ES-I3 (cell line): ENCODE measurements around the gene COIL.

Experiments
- H3K36me3 ChIP-seq: 2 replicates; pipeline ENCODE4 v1.6.1; 2013; ENCODE audit warnings: mild to moderate bottlenecking, low read length, control low read depth, moderate library complexity; ENCODE audit not compliant: insufficient read depth
- H3K4me1 ChIP-seq: 2 replicates; pipeline ENCODE4 v1.6.1; 2013; ENCODE audit warnings: mild to moderate bottlenecking, control low read depth, low read length; ENCODE audit not compliant: insufficient read depth
- H3K9ac ChIP-seq: 2 replicates; pipeline ENCODE4 v1.6.1; 2013; ENCODE audit warnings: low read depth, mild to moderate bottlenecking, low read length, moderate library complexity
- H3K9me3 ChIP-seq: 2 replicates; pipeline ENCODE4 v1.6.1; 2013; ENCODE audit warnings: mild to moderate bottlenecking, low read length, moderate library complexity; ENCODE audit not compliant: control insufficient read depth, insufficient read depth

The COIL gene

DNA sequence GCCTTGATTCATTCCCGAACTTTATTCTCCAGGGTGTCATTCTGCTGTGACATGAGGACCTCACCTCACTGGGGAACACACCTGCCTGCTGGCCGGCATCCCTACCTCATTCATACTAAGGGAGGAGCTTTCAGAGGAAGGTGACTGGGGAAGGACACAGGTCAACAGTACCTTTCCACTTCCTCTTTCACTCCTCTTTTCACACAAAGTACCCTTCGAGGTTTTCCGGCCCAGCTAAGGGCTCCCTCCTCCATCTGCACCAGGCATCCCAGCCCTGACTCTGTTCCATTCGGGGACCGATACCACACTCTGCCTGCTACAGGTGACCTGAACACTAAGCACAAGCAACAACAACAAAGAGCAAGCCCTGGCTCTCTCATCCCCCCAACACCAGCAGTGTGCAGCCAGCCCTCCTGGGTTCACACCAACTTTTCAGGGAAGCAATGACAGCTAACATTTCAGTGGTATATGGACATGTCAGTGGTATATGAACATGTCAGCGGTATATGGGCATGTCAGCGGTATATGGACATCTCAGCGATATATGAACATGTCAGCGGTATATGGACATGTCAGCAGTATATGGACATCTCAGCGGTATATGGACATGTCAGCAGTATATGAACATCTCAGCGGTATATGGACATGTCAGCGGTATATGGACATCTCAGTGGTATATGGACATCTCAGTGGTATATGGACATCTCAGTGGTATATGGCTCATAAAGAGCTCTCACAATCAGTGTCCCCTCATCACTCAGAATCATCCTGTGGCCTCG, 63.0 kb downstream of the COIL start:
- H3K9ac ChIP-seq = no peak overlapping the region
- H3K4me1 ChIP-seq = peaks cover 17% of the 10 kb centered on the region
- no peaks in the 10 kb centered on the region for H3K36me3 ChIP-seq
- no peaks in the 10 kb centered on the region for H3K9me3 ChIP-seq

DNA sequence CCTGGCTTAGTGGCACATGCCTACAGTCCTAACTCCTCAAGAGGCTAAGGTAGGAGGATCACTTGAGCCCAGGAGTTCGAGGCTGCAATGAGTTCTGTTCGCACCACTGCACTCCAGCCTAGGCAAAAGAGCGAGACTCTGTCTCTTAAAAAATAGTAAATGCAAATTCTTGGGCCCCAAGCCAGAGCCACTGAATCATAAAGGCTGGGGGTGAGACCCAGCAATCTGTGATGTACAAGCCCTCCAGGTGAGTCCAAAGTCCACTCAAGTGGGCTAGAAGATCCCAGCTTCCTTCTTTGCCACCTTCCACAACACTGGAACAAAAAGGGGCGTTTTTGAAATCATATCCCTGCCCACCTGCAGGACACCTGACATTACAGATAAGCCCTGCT, 63.9 kb downstream of the COIL start:
- H3K36me3 ChIP-seq = 0 out of 2 replicates have a peak, but pooled peaks cover 3% of the 10 kb centered on the region
- H3K9ac ChIP-seq = no peak overlapping the region
- H3K9me3 ChIP-seq = no peaks in the 10 kb centered on the region
- peaks cover 17% of the 10 kb centered on the region for H3K4me1 ChIP-seq

DNA sequence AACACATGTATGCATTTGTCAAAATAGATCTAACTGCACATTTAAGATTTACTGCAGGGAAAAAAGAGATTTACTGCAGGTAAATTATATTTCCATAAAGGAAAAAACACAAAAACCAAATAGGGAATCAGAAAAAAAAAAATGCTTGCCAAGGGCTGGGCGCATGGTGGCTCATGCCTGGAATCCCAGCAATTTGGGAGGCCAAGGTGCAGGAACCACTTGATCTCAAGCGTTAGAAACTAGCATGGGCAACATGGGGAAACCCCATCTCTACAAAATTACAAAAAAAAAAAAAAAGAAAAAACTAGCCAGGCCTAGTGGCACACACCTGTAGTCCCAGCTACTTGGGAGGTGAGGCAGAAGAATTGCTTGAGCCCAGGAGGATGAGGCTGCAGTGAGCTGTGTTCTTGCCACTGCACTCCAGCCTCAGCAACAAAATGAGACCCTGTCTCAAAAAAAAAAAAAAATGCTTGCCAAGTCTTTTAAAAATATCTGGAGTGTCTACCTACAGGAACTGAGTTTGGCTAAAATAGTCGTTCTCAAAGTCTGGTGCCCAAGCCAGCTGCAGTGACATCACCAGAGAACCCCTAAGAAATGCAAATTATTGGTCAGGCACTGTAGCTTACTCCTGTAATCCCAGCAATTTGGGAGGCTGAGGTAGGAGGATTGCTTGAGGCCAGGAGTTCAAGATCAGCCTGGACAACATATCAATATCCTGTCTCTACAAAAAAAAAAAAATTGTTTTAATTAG, 64.5 kb downstream of the COIL start:
- Histone ChIP-seq H3K9ac (no peak overlapping the region), H3K4me1 (peaks cover 17% of the 10 kb centered on the region), H3K36me3 (0 out of 2 replicates have a peak, but pooled peaks cover 3% of the 10 kb centered on the region), H3K9me3 (no peaks in the 10 kb centered on the region)

DNA sequence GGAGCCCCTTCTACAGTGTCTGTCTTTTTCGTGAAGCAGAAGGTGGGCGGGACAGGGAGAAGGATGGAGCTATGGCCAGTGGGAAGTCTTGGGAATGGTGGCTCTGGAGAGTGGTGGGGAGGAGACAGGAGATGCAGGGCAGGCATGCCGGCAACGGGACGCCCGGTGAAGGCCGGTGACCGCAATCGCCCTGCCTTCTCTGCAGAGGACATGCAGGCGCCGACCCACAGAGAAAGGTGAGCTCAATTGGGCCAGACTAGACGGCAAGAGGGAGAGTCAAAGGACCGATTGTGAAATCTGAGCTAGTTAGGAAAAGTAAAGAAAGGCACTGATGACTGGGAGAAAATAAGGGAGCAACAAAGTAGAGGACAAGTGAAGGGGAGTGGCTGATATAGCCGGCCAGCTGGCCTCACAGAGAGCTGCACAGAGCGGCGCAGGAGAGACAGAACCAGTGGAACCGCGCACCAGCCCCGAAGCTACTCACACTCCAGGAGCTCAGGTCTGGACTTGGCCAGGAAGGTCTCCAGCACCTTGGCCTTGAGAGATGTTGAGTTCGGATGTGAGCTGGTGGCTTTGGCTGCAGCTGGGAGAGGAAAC, 65.9 kb downstream of the COIL start:
- Histone ChIP-seq H3K9me3 (no peaks in the 10 kb centered on the region), H3K4me1 (peaks cover 17% of the 10 kb centered on the region), H3K9ac (no peak overlapping the region), H3K36me3 (0 out of 2 replicates have a peak, but pooled peaks cover 3% of the 10 kb centered on the region)

DNA sequence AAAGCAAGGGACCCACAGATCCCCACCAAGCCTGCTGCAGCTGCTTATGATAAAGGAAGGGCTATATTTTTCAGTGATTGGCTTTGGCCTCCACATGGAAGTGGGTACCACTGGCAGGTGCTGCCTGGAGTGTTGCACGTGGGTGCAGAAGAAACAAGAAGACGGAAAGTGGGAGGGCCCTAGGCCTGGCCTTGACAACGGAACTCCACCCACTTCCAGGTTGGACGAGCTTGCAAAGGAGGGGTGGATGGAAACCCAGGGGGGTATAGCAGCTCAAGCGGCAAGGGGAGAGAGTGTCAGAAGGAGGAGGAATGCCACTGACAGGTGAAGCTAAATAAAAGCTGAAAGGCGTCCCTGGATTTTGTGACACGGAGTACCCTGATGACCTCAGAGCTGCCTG, 67.3 kb downstream of the COIL start:
- H3K9me3 ChIP-seq = 0 out of 2 replicates have a peak, but pooled peaks cover 5% of the 10 kb centered on the region
- H3K9ac ChIP-seq = no peak overlapping the region
- 0 out of 2 replicates have a peak, but pooled peaks cover 3% of the 10 kb centered on the region for H3K36me3 ChIP-seq
- peaks cover 17% of the 10 kb centered on the region for H3K4me1 ChIP-seq

DNA sequence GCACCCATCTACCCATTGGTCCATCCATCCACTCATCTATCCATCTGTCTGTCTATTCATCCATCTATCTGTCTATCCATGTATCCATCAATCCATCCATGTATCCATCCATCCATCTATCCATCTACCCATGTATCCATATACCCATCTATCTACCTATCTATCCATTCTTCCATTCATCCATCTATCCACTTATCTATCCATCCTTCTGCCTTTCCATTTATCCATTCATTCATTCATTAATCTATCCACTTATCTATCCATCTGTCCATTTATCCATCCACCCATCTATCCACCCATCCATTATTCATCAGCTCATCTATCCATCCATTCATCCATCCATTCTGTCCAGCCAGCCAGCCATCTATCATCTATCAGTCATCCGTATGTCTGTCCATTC, 68.5 kb downstream of the COIL start:
- Histone ChIP-seq H3K36me3 (peaks cover 5% of the 10 kb centered on the region), H3K9me3 (peaks cover 17% of the 10 kb centered on the region), H3K4me1 (peaks cover 17% of the 10 kb centered on the region), H3K9ac (no peak overlapping the region)

DNA sequence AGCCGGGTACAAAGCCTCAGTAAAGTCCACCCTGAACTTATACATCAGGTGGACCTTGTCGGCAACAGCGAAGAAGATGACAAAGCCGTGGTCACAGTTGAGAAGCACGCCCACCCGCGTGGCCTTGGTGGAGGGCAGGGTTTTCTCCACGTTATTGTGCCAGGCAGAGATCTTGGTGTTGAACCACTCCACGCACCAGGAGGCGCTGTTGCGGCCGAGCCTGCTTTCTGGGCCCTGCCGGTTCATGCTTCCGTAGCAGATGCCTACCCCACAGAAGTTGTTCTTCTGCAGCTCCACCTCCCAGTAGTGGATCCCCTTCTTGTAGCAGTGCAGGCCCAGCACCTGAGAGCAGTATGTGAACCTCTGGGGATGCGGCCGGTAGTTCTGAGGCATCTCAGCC, 69.1 kb downstream of the COIL start:
- H3K9ac ChIP-seq = no peak overlapping the region
- H3K36me3 ChIP-seq = peaks cover 7% of the 10 kb centered on the region
- H3K9me3 ChIP-seq = peaks cover 17% of the 10 kb centered on the region

DNA sequence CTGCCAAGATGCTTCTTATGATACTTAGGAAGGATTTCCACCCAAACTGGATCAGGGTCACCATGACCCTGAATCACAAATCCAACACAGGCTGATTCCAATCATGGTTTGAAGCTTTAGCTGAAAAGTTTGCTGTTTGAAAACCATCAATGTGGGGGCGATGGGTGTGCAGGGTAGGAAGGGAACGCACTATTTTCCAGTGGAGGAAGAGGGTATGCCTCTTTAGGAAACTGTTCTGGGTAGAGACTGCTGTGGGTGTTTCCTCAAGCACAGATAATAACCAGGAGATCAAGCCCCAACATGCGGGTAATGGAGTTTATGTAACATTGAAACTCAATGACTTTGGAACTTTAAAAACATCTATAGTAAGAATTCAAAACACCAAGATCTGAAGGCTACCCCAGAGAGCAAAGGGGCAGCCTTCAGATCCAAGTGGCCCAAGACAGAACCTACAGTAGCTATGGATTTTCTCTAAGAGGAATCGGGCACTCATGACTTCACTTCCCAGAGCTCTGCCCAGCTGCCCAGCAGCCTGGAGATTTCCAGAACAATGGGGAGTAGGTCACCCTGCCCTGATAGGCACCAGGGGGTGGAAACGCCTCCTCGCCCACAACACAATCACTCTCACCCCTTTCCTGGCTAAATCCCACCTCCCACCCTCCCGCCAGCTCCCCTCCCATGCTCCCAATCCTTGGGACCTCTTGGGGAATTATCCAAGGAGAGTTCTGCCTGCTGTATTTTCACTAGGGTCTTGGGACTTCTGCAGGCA, 69.8 kb downstream of the COIL start:
- Histone ChIP-seq H3K4me1 (peaks cover 10% of the 10 kb centered on the region), H3K9ac (no peak overlapping the region), H3K9me3 (peaks cover 17% of the 10 kb centered on the region), H3K36me3 (peaks cover 12% of the 10 kb centered on the region)

More for the DNA sequence above, 69.1 kb downstream of the COIL start:
- peaks cover 16% of the 10 kb centered on the region for H3K4me1 ChIP-seq

DNA sequence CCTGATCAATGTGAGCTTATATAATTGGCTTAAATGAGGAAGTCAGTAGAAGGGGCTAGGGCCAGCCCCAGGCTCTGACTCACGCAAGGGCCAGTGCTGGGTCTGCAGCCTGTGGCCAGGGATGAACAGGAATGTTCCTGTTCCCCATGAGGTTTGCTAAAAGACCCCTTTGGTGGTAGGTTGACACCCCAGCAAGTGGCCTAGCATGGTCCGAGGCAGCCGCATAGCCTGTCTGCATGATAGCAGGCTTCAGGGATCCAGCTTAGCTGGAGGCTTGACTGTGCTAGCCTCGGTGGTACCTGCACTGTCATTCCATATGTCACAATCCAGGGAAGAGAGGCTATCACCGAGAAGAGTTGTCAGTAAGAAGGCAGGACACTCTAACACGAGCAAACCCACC, 70.5 kb downstream of the COIL start:
- peaks cover 3% of the 10 kb centered on the region; the same call in 1 of the 2 replicates for H3K4me1 ChIP-seq
- peaks cover 12% of the 10 kb centered on the region for H3K36me3 ChIP-seq
- no peak overlapping the region for H3K9ac ChIP-seq
- peaks cover 17% of the 10 kb centered on the region for H3K9me3 ChIP-seq
